GM18517 (cell line): ENCODE measurements around the gene KRTAP17-1.
"Not testable (repeated sequence)": the region's sequence is repeated elsewhere in the genome, so short reads cannot be mapped to it uniquely, and the experiment has no call there.

ENCODE experiments used
- ATAC-seq: cut with Tn5 transposase; IDR thresholded peaks from one replicate; pipeline ENCODE4 v1.9.1; 2021; ENCODE audit warnings: mild to moderate bottlenecking, moderate library complexity; ENCODE audit not compliant: unreplicated experiment

The KRTAP17-1 gene

GRCh38 chr17:41307647-41308046 lies 7.9 kb downstream of the KRTAP17-1 start:
- ATAC-seq, result no peak

- no peak for ATAC-seq
These were observed 11.4 kb downstream of the KRTAP17-1 start for GRCh38 chr17:41304091-41304490.

GRCh38 chr17:41302981-41303380 lies 12.5 kb downstream of the KRTAP17-1 start:
- no peak for ATAC-seq

GRCh38 chr17:41301916-41302901 lies 13.3 kb downstream of the KRTAP17-1 start, which contains the start of gene KRTAP29-1:
TSS of gene KRTAP29-1 (minus strand) at chr17:41302851. CDS start at chr17:41302851, 0 bp downstream.
- no peak for ATAC-seq

- no peak for ATAC-seq
These were observed 14.2 kb downstream of the KRTAP17-1 start for GRCh38 chr17:41301204-41301790.

GRCh38 chr17:41298458-41299135 lies 16.9 kb downstream of the KRTAP17-1 start:
- no peak for ATAC-seq

GRCh38 chr17:41296846-41297245 lies 18.7 kb downstream of the KRTAP17-1 start:
- no peak for ATAC-seq

GRCh38 chr17:41294016-41294415 lies 21.5 kb downstream of the KRTAP17-1 start:
- ATAC-seq, result no peak

- ATAC-seq, result no peak
These were observed 28.5 kb downstream of the KRTAP17-1 start for GRCh38 chr17:41287050-41287449.

- ATAC-seq, result no peak
These were observed 31.0 kb downstream of the KRTAP17-1 start for GRCh38 chr17:41284546-41284945.

- no peak for ATAC-seq
These were observed 31.5 kb downstream of the KRTAP17-1 start for GRCh38 chr17:41284043-41284442.

- no peak for ATAC-seq
These were observed 37.1 kb downstream of the KRTAP17-1 start for GRCh38 chr17:41278176-41278955.

GRCh38 chr17:41275648-41276190 lies 39.8 kb downstream of the KRTAP17-1 start, which contains the start of gene KRTAP9-7:
TSS of gene KRTAP9-7 (plus strand) at chr17:41275698. CDS start at chr17:41275698, 0 bp downstream.
- not testable (repeated sequence) for ATAC-seq

GRCh38 chr17:41271858-41272257 lies 43.7 kb downstream of the KRTAP17-1 start:
- ATAC-seq, result no peak

- ATAC-seq, result not testable (repeated sequence)
These were observed 44.2 kb downstream of the KRTAP17-1 start for GRCh38 chr17:41271323-41271722.

GRCh38 chr17:41267711-41268110 lies 47.8 kb downstream of the KRTAP17-1 start:
- ATAC-seq, result no peak

- no peak for ATAC-seq
These were observed 50.4 kb downstream of the KRTAP17-1 start, which contains the start of gene KRTAP9-6 for GRCh38 chr17:41265078-41265477. TSS of gene KRTAP9-6 (plus strand) at chr17:41265378. CDS start at chr17:41265378, 0 bp downstream.
